NT2/D1 (cell line): Measurements from ENCODE around the gene DIP2C.
"Not testable (repeated sequence)": the region's sequence is repeated elsewhere in the genome, so short reads cannot be mapped to it uniquely, and the experiment has no call there.

ENCODE experiments used
- DNase-seq: peaks from one replicate; pipeline ENCODE4 v3.0.0-alpha.2; 2011; ENCODE audit warnings: low read depth, low spot score
- H3K27me3 ChIP-seq: 2 replicates; pipeline ENCODE4 v1.6.0; 2011; ENCODE audit warnings: mild to moderate bottlenecking; ENCODE audit not compliant: insufficient read length, insufficient read depth
- H3K36me3 ChIP-seq: 2 replicates; pipeline ENCODE4 v1.6.1; 2011; ENCODE audit warnings: mild to moderate bottlenecking, low read length, mixed read lengths; ENCODE audit not compliant: insufficient read depth, insufficient read length
- H3K4me1 ChIP-seq: 2 replicates; pipeline ENCODE4 v1.5.1; 2011; ENCODE audit not compliant: insufficient read depth, insufficient read length
- H3K4me3 ChIP-seq: 2 replicates; pipeline ENCODE4 v1.5.1; 2011; ENCODE audit warnings: low read depth; ENCODE audit not compliant: insufficient read length
- H3K9ac ChIP-seq: 2 replicates; pipeline ENCODE4 v1.6.0; 2011; ENCODE audit warnings: low read depth; ENCODE audit not compliant: insufficient read length
- H3K9me3 ChIP-seq: 2 replicates; pipeline ENCODE4 v1.5.1; 2011; ENCODE audit warnings: mild to moderate bottlenecking, low read length; ENCODE audit not compliant: insufficient read depth
- SUZ12 ChIP-seq: IDR thresholded peaks from 2 replicates; pipeline ENCODE4 v1.6.1; 2011; ENCODE audit not compliant: insufficient read length, insufficient read depth; ENCODE audit errors: extremely low read depth
- YY1 ChIP-seq: IDR thresholded peaks from 2 replicates; pipeline ENCODE4 v1.6.1; 2011; ENCODE audit not compliant: insufficient read length, insufficient read depth
- ZNF274 ChIP-seq: IDR thresholded peaks from 2 replicates; pipeline ENCODE4 v1.6.1; 2011; ENCODE audit warnings: mild to moderate bottlenecking, low read depth, low read length

Gene DIP2C

GRCh38 chr10:536371-536925, 153.0 kb downstream of the DIP2C start:
- H3K27me3 ChIP-seq: no peaks in the 10 kb centered on the region
- peaks cover 6% of the 10 kb centered on the region for H3K4me1 ChIP-seq
- H3K4me3 ChIP-seq: no peak overlapping the region
- TF ChIP-seq SUZ12 (no peak), ZNF274 (no peak), YY1 (no peak)
- no peaks in the 10 kb centered on the region for H3K36me3 ChIP-seq
- no peaks in the 10 kb centered on the region for H3K9me3 ChIP-seq
- DNase-seq: no peak
- no peak overlapping the region for H3K9ac ChIP-seq

- Histone ChIP-seq H3K4me3 (no peak overlapping the region), H3K9me3 (no peaks in the 10 kb centered on the region), H3K9ac (no peak overlapping the region), H3K4me1 (peaks cover 6% of the 10 kb centered on the region), H3K36me3 (no peaks in the 10 kb centered on the region), H3K27me3 (no peaks in the 10 kb centered on the region)
- no peak for TF ChIP-seq YY1
- TF ChIP-seq SUZ12: no peak
- no peak for TF ChIP-seq ZNF274
- DNase-seq: no peak
Observed at GRCh38 chr10:535952-536351, 153.5 kb downstream of the DIP2C start.

GRCh38 chr10:535051-535450, 154.4 kb downstream of the DIP2C start:
- H3K9ac ChIP-seq: no peak overlapping the region
- DNase-seq: no peak
- no peaks in the 10 kb centered on the region for H3K27me3 ChIP-seq
- H3K36me3 ChIP-seq: no peaks in the 10 kb centered on the region
- no peak overlapping the region for H3K4me3 ChIP-seq
- no peak for TF ChIP-seq SUZ12
- no peak for TF ChIP-seq ZNF274
- TF ChIP-seq YY1: no peak
- peaks cover 6% of the 10 kb centered on the region for H3K4me1 ChIP-seq
- H3K9me3 ChIP-seq: no peaks in the 10 kb centered on the region

GRCh38 chr10:534047-534566, 155.4 kb downstream of the DIP2C start:
- DNase-seq: no peak
- no peak overlapping the region for H3K9ac ChIP-seq
- H3K4me1 ChIP-seq: peaks cover 6% of the 10 kb centered on the region
- TF ChIP-seq YY1 (no peak), ZNF274 (no peak), SUZ12 (no peak)
- H3K9me3 ChIP-seq: no peaks in the 10 kb centered on the region
- H3K36me3 ChIP-seq: no peaks in the 10 kb centered on the region
- H3K27me3 ChIP-seq: no peaks in the 10 kb centered on the region
- no peak overlapping the region for H3K4me3 ChIP-seq

DNA sequence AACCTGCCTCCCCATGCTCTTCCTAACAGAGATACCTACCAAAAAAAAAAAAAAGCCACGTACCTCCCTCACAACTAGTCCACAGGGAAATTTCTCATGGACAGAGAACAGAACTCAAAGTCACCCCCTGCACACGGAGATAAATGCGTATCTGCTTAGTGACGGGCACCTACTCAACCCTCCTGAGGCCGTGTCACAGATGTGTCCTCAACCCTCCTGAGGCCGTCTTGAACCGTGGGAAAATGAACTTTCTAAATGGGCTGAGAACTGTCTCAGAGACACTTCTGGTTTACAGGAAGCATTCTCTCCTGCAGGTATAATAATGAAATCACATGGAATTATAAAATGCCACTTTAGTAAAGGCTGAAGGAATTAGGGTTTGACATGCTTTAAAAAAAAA, 155.9 kb downstream of the DIP2C start:
- H3K9ac ChIP-seq: no peak overlapping the region
- TF ChIP-seq YY1 (no peak), ZNF274 (no peak), SUZ12 (no peak)

GRCh38 chr10:533186-533585, 156.3 kb downstream of the DIP2C start:
- no peaks in the 10 kb centered on the region for H3K27me3 ChIP-seq
- H3K4me1 ChIP-seq: peaks cover 6% of the 10 kb centered on the region
- no peaks in the 10 kb centered on the region for H3K9me3 ChIP-seq
- no peaks in the 10 kb centered on the region for H3K36me3 ChIP-seq
- TF ChIP-seq YY1 (no peak), ZNF274 (no peak), SUZ12 (no peak)
- H3K9ac ChIP-seq: no peak overlapping the region
- no peak overlapping the region for H3K4me3 ChIP-seq
- no peak for DNase-seq

More for the DNA sequence above, 155.9 kb downstream of the DIP2C start:
- no peaks in the 10 kb centered on the region for H3K27me3 ChIP-seq
- no peaks in the 10 kb centered on the region for H3K36me3 ChIP-seq
- no peaks in the 10 kb centered on the region for H3K9me3 ChIP-seq
- peaks cover 6% of the 10 kb centered on the region for H3K4me1 ChIP-seq
- no peak for DNase-seq
- no peak overlapping the region for H3K4me3 ChIP-seq

GRCh38 chr10:532331-532730, 157.1 kb downstream of the DIP2C start:
- H3K27me3 ChIP-seq, H3K4me3 ChIP-seq, H3K9me3 ChIP-seq, H3K9ac ChIP-seq, H3K36me3 ChIP-seq, DNase-seq, H3K4me1 ChIP-seq: not testable (repeated sequence)
